Osteocyte (in vitro differentiated cells): ENCODE measurements around the gene ZFHX3. TPM values are rescaled to one million over a fixed set of nuclear protein-coding genes. Genes with fewer than 3 reads are reported as not detected.

Experiments
- DNase-seq: peaks from one replicate; pipeline ENCODE4 v3.0.0; 2021; ENCODE audit warnings: mixed read lengths; ENCODE audit not compliant: unreplicated experiment; ENCODE audit errors: extremely low spot score
- H3K27ac Mint-ChIP-seq: one replicate; pipeline ENCODE4 v1.8.0; 2021; ENCODE audit warnings: mild to moderate bottlenecking, mixed read lengths; ENCODE audit not compliant: unreplicated experiment
- H3K27me3 Mint-ChIP-seq: one replicate; pipeline ENCODE4 v1.8.0; 2021; ENCODE audit warnings: mixed read lengths; ENCODE audit not compliant: unreplicated experiment
- H3K36me3 Mint-ChIP-seq: one replicate; pipeline ENCODE4 v1.8.0; 2021; ENCODE audit warnings: mixed read lengths; ENCODE audit not compliant: unreplicated experiment
- H3K4me1 Mint-ChIP-seq: one replicate; pipeline ENCODE4 v1.8.0; 2021; ENCODE audit warnings: mixed read lengths; ENCODE audit not compliant: unreplicated experiment
- H3K4me3 Mint-ChIP-seq: one replicate; pipeline ENCODE4 v1.8.0; 2021; ENCODE audit warnings: mild to moderate bottlenecking, moderate library complexity, mixed read lengths; ENCODE audit not compliant: unreplicated experiment
- H3K9me3 Mint-ChIP-seq: one replicate; pipeline ENCODE4 v1.8.0; 2021; ENCODE audit warnings: mixed read lengths; ENCODE audit not compliant: unreplicated experiment
- total RNA-seq: library from RNA; stranded (reverse); gene quantifications from 2 replicates; pipeline ENCODE4 v1.2.1, GENCODE V29; 2021
- TF ChIP-seq, protein P1 (sequence below): fragments of 200-600 bp; sonication (generic); IDR thresholded peaks from 2 replicates; pipeline ENCODE4 v1.5.0; 2021; ENCODE audit warnings: antibody characterized with exemption, mild to moderate bottlenecking, moderate library complexity

The ZFHX3 gene
- total RNA-seq, 1 donor from 2014 or later = 89.1 TPM

- Mint-ChIP-seq H3K36me3 (peaks cover 8% of the 10 kb centered on the region), H3K27me3 (no peaks in the 10 kb centered on the region), H3K27ac (peak overlapping the region; percentile 85), H3K9me3 (no peaks in the 10 kb centered on the region), H3K4me3 (no peak overlapping the region), H3K4me1 (peaks cover 67% of the 10 kb centered on the region)
- TF ChIP-seq, protein P1, sequence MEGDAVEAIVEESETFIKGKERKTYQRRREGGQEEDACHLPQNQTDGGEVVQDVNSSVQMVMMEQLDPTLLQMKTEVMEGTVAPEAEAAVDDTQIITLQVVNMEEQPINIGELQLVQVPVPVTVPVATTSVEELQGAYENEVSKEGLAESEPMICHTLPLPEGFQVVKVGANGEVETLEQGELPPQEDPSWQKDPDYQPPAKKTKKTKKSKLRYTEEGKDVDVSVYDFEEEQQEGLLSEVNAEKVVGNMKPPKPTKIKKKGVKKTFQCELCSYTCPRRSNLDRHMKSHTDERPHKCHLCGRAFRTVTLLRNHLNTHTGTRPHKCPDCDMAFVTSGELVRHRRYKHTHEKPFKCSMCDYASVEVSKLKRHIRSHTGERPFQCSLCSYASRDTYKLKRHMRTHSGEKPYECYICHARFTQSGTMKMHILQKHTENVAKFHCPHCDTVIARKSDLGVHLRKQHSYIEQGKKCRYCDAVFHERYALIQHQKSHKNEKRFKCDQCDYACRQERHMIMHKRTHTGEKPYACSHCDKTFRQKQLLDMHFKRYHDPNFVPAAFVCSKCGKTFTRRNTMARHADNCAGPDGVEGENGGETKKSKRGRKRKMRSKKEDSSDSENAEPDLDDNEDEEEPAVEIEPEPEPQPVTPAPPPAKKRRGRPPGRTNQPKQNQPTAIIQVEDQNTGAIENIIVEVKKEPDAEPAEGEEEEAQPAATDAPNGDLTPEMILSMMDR = no peak
- DNase-seq = no peak
These were observed 210.9 kb downstream of the ZFHX3 start for GRCh38 chr16:72836985-72837384.

DNA sequence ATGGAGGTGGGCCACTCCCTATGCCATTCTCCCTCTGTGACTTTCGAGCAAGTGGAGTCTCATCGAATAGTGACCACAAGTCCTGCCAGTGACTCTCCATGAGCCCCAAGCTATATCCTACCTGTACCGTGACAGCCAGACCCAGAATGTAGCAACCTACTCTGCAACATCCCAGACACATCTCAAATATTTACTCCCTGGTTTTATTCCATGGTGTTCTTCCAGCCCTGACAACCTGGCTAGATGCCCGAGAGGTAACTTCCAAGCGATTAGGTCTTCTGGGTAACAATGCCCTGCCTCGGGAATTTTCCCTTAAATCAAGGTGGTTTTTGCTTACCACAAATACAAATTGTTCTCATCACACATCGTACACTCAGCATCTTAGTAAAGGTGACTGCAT is 211.7 kb downstream of the ZFHX3 start:
- Mint-ChIP-seq H3K9me3 (no peaks in the 10 kb centered on the region), H3K27ac (peak overlapping the region; percentile 13), H3K4me3 (no peak overlapping the region), H3K36me3 (peaks cover 8% of the 10 kb centered on the region), H3K27me3 (no peaks in the 10 kb centered on the region), H3K4me1 (peaks cover 63% of the 10 kb centered on the region)
- no peak for DNase-seq
- TF ChIP-seq, protein P1 = no peak

DNA sequence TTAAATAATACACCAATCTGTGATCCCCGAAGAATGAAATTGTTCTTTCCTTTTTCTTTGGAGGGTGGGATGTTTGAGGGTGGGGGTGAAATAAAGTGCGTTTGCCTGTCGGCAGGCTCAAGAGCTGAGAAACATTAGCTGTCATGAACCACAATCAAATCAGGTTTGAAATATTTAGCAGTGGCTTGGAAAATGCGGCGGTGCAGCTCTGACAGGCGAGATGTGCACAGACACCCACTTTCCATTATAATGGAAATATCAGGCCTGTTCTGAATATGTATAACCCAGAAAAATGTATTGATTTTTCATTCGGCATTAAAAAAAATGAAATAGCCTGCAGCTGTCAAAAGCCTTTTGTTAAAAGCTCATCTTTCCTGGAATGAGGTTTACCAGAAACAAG is 212.8 kb downstream of the ZFHX3 start:
- DNase-seq = no peak
- Mint-ChIP-seq H3K27ac (peak overlapping the region; percentile 80), H3K27me3 (no peaks in the 10 kb centered on the region), H3K9me3 (no peaks in the 10 kb centered on the region), H3K4me3 (no peak overlapping the region), H3K36me3 (peaks cover 14% of the 10 kb centered on the region), H3K4me1 (peaks cover 55% of the 10 kb centered on the region)
- TF ChIP-seq, protein P1 = no peak

DNA sequence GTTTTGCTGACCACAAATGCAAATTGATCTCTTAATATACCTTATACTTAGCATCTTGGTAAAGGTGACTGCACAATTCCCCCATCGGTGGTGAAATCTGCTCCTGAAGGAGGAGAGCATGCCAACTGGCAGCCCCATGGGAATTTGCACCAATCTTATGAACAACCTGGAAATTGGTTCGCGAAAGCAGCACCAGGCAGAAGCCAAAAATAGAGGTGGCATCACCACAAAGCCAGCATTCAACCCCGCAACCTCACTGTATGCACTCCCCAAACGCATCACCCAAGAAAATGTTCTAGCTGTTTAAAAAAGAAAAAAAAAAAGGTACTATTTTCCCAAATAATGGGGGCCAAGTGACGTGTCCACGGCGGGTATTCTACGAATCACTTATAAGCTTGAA is 213.4 kb downstream of the ZFHX3 start:
- H3K27me3 Mint-ChIP-seq = no peaks in the 10 kb centered on the region
- peaks cover 55% of the 10 kb centered on the region for H3K4me1 Mint-ChIP-seq
- no peak for DNase-seq
- no peaks in the 10 kb centered on the region for H3K9me3 Mint-ChIP-seq
- TF ChIP-seq, protein P1 = no peak
- peaks cover 16% of the 10 kb centered on the region for H3K36me3 Mint-ChIP-seq
- H3K27ac Mint-ChIP-seq = peak overlapping the region; percentile 80
- no peak overlapping the region for H3K4me3 Mint-ChIP-seq

DNA sequence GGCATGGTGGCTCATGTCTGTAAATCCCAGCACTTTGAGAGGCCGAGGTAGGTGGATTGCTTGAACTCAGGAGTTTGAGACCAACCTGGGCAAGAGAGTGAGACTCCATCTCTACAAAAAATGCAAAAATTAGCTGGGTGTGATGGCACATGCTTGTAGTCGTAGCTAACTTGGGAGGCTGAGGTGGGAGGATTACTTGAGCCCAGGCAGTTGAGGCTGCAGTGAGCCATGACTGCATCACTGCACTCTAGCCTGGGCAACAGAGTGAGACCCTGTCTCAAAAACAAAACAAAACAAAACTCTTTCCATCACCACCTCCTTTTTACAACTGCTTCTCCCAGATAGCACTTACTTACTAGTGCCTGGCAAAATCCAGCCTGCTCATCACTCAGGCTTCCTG is 214.0 kb downstream of the ZFHX3 start:
- no peaks in the 10 kb centered on the region for H3K9me3 Mint-ChIP-seq

More for the DNA sequence above, 214.0 kb downstream of the ZFHX3 start:
- Mint-ChIP-seq H3K36me3 (peaks cover 17% of the 10 kb centered on the region), H3K27ac (peak overlapping the region; percentile 80), H3K27me3 (no peaks in the 10 kb centered on the region), H3K4me1 (peaks cover 50% of the 10 kb centered on the region), H3K4me3 (no peak overlapping the region)
- no peak for DNase-seq
- TF ChIP-seq, protein P1 = no peak
